Measurements from ENCODE around the gene TPRN. TPM values are rescaled to one million over a fixed set of nuclear protein-coding genes. Genes with fewer than 3 reads are reported as not detected.

The TPRN gene
- total and polyA plus RNA-seq, 9 of the 15 experiments (the other 6 are each of a cell fraction or from before 2014, with no cell fraction given), result 0.31 to 31.9 (median 4.4) TPM

DNA sequence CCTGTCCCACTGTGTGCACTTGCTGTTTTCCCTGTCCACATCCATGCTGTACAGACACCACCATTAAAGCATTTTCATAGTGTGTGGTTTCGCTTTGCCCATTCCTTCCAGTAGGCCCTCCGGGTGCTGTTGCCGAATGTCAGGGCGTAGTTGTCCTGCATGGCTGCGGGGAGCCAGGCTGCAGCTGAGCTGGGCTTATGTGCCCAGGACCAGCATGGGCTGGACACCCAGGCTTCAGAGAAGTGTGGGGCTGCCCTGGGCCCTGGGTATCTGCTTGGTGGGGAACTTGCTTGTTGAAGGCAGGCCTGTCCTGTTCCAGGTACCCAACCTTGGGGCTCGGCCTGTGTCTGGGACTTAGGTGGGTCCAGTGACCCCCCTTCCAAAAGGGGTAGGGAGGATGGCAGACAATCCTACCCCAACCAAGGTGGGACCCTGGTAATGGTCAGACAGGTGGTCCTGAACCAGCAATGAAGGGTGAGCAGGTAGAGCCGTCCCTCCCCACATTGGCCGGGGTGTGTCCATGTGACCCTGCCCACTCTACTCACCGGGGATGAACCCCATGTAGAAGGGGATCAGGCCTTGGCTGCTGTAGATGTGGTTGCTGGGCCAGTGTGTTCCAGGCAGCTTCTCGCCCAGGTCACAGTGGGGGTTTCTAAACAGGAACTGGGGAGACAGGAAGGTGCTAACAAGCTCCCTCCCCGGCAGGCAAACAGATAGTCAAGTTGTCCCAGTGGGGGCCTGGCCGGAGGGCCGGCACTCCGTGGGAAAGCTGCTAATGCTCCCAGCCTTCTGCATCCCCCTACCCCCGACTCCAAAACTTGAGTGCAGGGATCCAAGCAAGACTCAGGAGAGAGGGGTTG is 43.3 kb upstream of the TPRN start (continued):
- TF ChIP-seq TEAD4 (IDR thresholded peaks at IDR 0.05; ENCODE audit: low read length) (no peak; the same call in none of the 2 replicates), TEAD4 (CRISPR knock-in tag; IDR thresholded peaks at IDR 0.05; ENCODE audit: borderline replicate concordance) (0 out of 2 replicates have a peak, but pooled peaks have one; percentile 54), ZBTB26 (CRISPR knock-in tag; IDR thresholded peaks at IDR 0.05) (peak; percentile 89; the same call in 1 of the 2 replicates), POU5F1 (IDR thresholded peaks at IDR 0.05; ENCODE audit: borderline replicate concordance, low read depth, low read length, partially characterized antibody) (no peak), JUNB (CRISPR knock-in tag; conservative IDR thresholded peaks at IDR 0.05) (no peak), ZNF518B (CRISPR knock-in tag; IDR thresholded peaks at IDR 0.05) (no peak), NR2C2 (CRISPR knock-in tag; IDR thresholded peaks at IDR 0.05) (no peak), NR2C2 (tag; IDR thresholded peaks at IDR 0.05) (no peak), FOXA1 (IDR thresholded peaks at IDR 0.05; ENCODE audit: borderline replicate concordance) (no peak), MNT (conservative IDR thresholded peaks at IDR 0.05) (no peak), HDAC2 (IDR thresholded peaks at IDR 0.05) (no peak), ZNF586 (CRISPR knock-in tag; conservative IDR thresholded peaks at IDR 0.05) (no peak; the same call in 1 of the 2 replicates), MCM2 (IDR thresholded peaks at IDR 0.05; ENCODE audit: low read depth) (no peak), CC2D1A (IDR thresholded peaks at IDR 0.05) (no peak), TRIM24 (IDR thresholded peaks at IDR 0.05) (no peak), ZNF785 (CRISPR knock-in tag; IDR thresholded peaks at IDR 0.05) (no peak), GTF2F1 (IDR thresholded peaks at IDR 0.05; ENCODE audit: low read depth, low read length) (no peak), RBM22 (IDR thresholded peaks at IDR 0.05; ENCODE audit: low read depth, low read length, poor library complexity, severe bottlenecking) (peak; percentile 73), MIER1 (IDR thresholded peaks at IDR 0.05; ENCODE audit: low read depth) (no peak), PCBP1 (IDR thresholded peaks at IDR 0.05; ENCODE audit: low read depth, low read length, poor library complexity, severe bottlenecking) (no peak)
- TF ChIP-seq, protein P1, sequence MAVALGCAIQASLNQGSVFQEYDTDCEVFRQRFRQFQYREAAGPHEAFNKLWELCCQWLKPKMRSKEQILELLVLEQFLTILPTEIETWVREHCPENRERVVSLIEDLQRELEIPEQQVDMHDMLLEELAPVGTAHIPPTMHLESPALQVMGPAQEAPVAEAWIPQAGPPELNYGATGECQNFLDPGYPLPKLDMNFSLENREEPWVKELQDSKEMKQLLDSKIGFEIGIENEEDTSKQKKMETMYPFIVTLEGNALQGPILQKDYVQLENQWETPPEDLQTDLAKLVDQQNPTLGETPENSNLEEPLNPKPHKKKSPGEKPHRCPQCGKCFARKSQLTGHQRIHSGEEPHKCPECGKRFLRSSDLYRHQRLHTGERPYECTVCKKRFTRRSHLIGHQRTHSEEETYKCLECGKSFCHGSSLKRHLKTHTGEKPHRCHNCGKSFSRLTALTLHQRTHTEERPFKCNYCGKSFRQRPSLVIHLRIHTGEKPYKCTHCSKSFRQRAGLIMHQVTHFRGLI (CRISPR knock-in tag; IDR thresholded peaks at IDR 0.05), result no peak
